K562 (cell line): ENCODE data around the gene HACD1. TPM values are rescaled to one million over a fixed set of nuclear protein-coding genes. Genes with fewer than 3 reads are reported as not detected.
A peak's percentile ranks its signal among the peaks of the same experiment; 100 is the strongest.

Experiments
- ARID1B ChIP-seq: fragments of 450-650 bp; IDR thresholded peaks from 2 replicates; pipeline ENCODE4 v1.6.1; 2016; ENCODE audit warnings: antibody characterized with exemption, mild to moderate bottlenecking, inconsistent platforms
- ATF1 ChIP-seq, 2 experiments: fragments of 450-650 bp in 1 of 2; IDR thresholded peaks; 2 replicates each; pipeline ENCODE4 v1.6.1; 2016; ENCODE audit warnings: missing compliant biosample characterization in 1 of 2, missing genetic modification characterization in 1 of 2
- BACH1 ChIP-seq: fragments of 200-800 bp; sonication (Bioruptor generic); IDR thresholded peaks from 2 replicates; pipeline ENCODE4 v1.6.1; 2016; ENCODE audit warnings: missing genetic modification characterization, missing compliant biosample characterization
- CBFA2T3 ChIP-seq: fragments of 450-650 bp; IDR thresholded peaks from 2 replicates; pipeline ENCODE4 v1.6.1; 2017
- CXXC5 ChIP-seq: fragments of 250-450 bp; sonication (Bioruptor Pico); IDR thresholded peaks from 2 replicates; pipeline ENCODE4 v1.8.0; 2022; ENCODE audit warnings: inconsistent platforms, mild to moderate bottlenecking, moderate library complexity
- DPF2 ChIP-seq: fragments of 450-650 bp; IDR thresholded peaks from 2 replicates; pipeline ENCODE4 v1.6.1; 2016
- ERF ChIP-seq: fragments of 450-650 bp; formaldehyde crosslinking; IDR thresholded peaks from 2 replicates; pipeline ENCODE4 v1.4.0; 2020; ENCODE audit warnings: mild to moderate bottlenecking, mixed read lengths
- FOXK1 ChIP-seq: sonication (generic); formaldehyde crosslinking; IDR thresholded peaks from 2 replicates; pipeline ENCODE4 v1.8.0; 2022; ENCODE audit warnings: missing genetic modification reagents, mild to moderate bottlenecking, borderline replicate concordance
- FOXK2 ChIP-seq, 2 experiments: fragments of 450-650 bp; IDR thresholded peaks in 1 of 2; conservative IDR thresholded peaks in 1 of 2; 2 replicates each; pipeline ENCODE4 v1.6.1; 2016; ENCODE audit warnings: low read depth in 2 of 2, mild to moderate bottlenecking in 1 of 2
- FOXM1 ChIP-seq, 2 experiments: fragments of 450-650 bp in 1 of 2; sonication (generic) in 1 of 2; formaldehyde crosslinking in 1 of 2; IDR thresholded peaks; 2 replicates each; pipeline versions ENCODE4 v1.6.1 to v1.9.0; 2017 to 2022; ENCODE audit warnings: low read depth in 2 of 2, mild to moderate bottlenecking in 2 of 2, missing genetic modification reagents in 1 of 2, moderate library complexity in 1 of 2
- GATAD2B ChIP-seq: fragments of 450-650 bp; IDR thresholded peaks from 2 replicates; pipeline ENCODE4 v1.6.1; 2017; ENCODE audit warnings: mild to moderate bottlenecking, borderline replicate concordance
- HEY1 ChIP-seq: fragments of 250-450 bp; sonication (Bioruptor Pico); IDR thresholded peaks from 2 replicates; pipeline ENCODE4 v1.5.0; 2020; ENCODE audit warnings: mild to moderate bottlenecking, moderate library complexity, borderline replicate concordance
- LARP7 ChIP-seq: fragments of 450-650 bp; IDR thresholded peaks from 2 replicates; pipeline ENCODE4 v1.6.1; 2016
- LEF1 ChIP-seq: fragments of 450-650 bp; IDR thresholded peaks from 2 replicates; pipeline ENCODE4 v1.6.1; 2016; ENCODE audit warnings: mild to moderate bottlenecking
- PHF20 ChIP-seq: fragments of 450-650 bp; IDR thresholded peaks from 2 replicates; pipeline ENCODE4 v1.6.1; 2018; ENCODE audit not compliant: partially characterized antibody
- RBM14 ChIP-seq: fragments of 200-400 bp; formaldehyde crosslinking; IDR thresholded peaks from 2 replicates; pipeline ENCODE4 v1.6.1; 2018; ENCODE audit warnings: low read depth, mild to moderate bottlenecking, low read length, moderate library complexity, borderline replicate concordance; ENCODE audit not compliant: insufficient read depth
- RCOR1 ChIP-seq, 2 experiments: IDR thresholded peaks; 2 replicates each; pipeline ENCODE4 v1.6.1; 2012; ENCODE audit warnings: low read depth in 2 of 2, low read length in 2 of 2, borderline replicate concordance in 1 of 2, improper control_type of control experiment in 1 of 2
- THRA ChIP-seq: fragments of 450-650 bp; IDR thresholded peaks from 2 replicates; pipeline ENCODE4 v1.6.1; 2017; ENCODE audit warnings: mild to moderate bottlenecking, moderate library complexity
- ZNF318 ChIP-seq, 2 experiments: fragments of 450-650 bp; IDR thresholded peaks; 2 replicates each; pipeline ENCODE4 v1.6.1; 2016; ENCODE audit warnings: mild to moderate bottlenecking in 2 of 2, borderline replicate concordance in 1 of 2, low read depth in 1 of 2, moderate library complexity in 1 of 2
- ZNF668 ChIP-seq: fragments of 250-450 bp; sonication (Bioruptor Pico); IDR thresholded peaks from 2 replicates; pipeline ENCODE4 v1.8.0; 2022; ENCODE audit warnings: mild to moderate bottlenecking, inconsistent platforms
- polyA plus RNA-seq, 8 experiments: library from polyadenylated mRNA; depleted of rRNA in 4 of 8; stranded (reverse) in 5 of 8; unstranded in 3 of 8; fragments of >200 nt; fragmentation: Nextera tagmentation in 2 of 8; fragmentation: Illumina TruSeq in 1 of 8; extraction: Ambion mirVana in 2 of 8; extraction: Trizol in 1 of 8; gene quantifications; 2 replicates each; pipeline versions ENCODE4 v1.2.1 to v1.2.3, GENCODE V29; 2011 to 2014; ENCODE audit warnings: inconsistent platforms in 1 of 8, missing spikeins in 1 of 8
- total RNA-seq, 7 experiments: library from RNA; depleted of rRNA in 6 of 7; stranded (reverse); fragments of >200 nt in 6 of 7; fragmentation: Illumina TruSeq in 2 of 7; extraction: Trizol in 2 of 7; gene quantifications; 2 replicates each; pipeline versions ENCODE4 v1.2.1 to v1.2.3, GENCODE V29; 2011 to 2021; ENCODE audit warnings: low replicate concordance in 1 of 7

Gene HACD1
- total and polyA plus RNA-seq, 9 of the 15 experiments (the other 6 are each of a cell fraction or from before 2014, with no cell fraction given): 0.99 to 4.5 (median 2.4) TPM

GRCh38 chr10:17655567-17656146 is 38.5 kb upstream of the HACD1 start (continued):
- TF ChIP-seq ZNF318 (IDR thresholded peaks at IDR 0.05; ENCODE audit: borderline replicate concordance in 1 of 2, low read depth in 1 of 2) (peak in 1 of 2 experiments; percentile 33; a peak in 1 of 4 replicates), ARID1B (peak; percentile 92), HEY1 (CRISPR knock-in tag) (no peak), ZNF668 (CRISPR knock-in tag) (no peak), LARP7 (no peak), CBFA2T3 (peak; percentile 75), DPF2 (peak; percentile 95), ATF1 (CRISPR knock-in tag; IDR thresholded peaks at IDR 0.05) (no peak), ATF1 (tag; IDR thresholded peaks at IDR 0.05) (0 out of 2 replicates have a peak, but pooled peaks have one; percentile 31), GATAD2B (peak; percentile 84), LEF1 (peak; percentile 64; the same call in 1 of the 2 replicates), CXXC5 (CRISPR knock-in tag) (0 out of 2 replicates have a peak, but pooled peaks have one; percentile 11), RCOR1 (IDR thresholded peaks at IDR 0.05; ENCODE audit: borderline replicate concordance in 1 of 2, low read depth in 2 of 2, low read length in 2 of 2) (peak in 1 of 2 experiments; percentile 39; a peak in 1 of 4 replicates), FOXK2 (conservative IDR thresholded peaks at IDR 0.05 in 1 of 2, IDR thresholded peaks at IDR 0.05 in 1 of 2; ENCODE audit: low read depth in 2 of 2) (peak in 1 of 2 experiments; percentile 32; a peak in 1 of 4 replicates), ERF (CRISPR knock-in tag) (no peak), THRA (no peak), RBM14 (no peak), BACH1 (no peak), FOXM1 (IDR thresholded peaks at IDR 0.05; ENCODE audit: low read depth) (peak; percentile 45; the same call in 1 of the 2 replicates), FOXM1 (CRISPR knock-in tag; IDR thresholded peaks at IDR 0.05; ENCODE audit: low read depth) (no peak), PHF20 (no peak), FOXK1 (CRISPR knock-in tag) (no peak)
